ENCODE results near the gene CSNK1E.

CSNK1E gene

DNA sequence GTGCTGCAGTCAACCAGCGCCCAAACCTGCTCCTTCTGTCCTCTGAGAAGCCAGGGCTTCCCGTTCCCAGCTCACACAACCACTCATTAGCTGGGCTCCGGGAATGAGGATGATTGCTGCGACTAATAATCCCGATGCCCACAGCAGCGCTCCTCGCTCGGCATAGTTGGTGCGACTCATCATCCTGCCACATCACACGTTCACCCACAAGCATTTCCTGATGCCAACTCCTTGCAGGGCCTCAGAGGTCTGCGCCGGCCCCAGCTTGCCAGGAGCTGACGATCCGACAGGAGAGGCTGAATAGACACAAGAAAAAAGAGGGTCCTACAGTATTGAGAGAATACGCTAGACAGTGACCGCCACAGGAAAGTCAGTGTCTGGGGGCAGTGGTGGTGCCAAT, 10.6 kb upstream of the CSNK1E start:
- no peak for DNase-seq

DNA sequence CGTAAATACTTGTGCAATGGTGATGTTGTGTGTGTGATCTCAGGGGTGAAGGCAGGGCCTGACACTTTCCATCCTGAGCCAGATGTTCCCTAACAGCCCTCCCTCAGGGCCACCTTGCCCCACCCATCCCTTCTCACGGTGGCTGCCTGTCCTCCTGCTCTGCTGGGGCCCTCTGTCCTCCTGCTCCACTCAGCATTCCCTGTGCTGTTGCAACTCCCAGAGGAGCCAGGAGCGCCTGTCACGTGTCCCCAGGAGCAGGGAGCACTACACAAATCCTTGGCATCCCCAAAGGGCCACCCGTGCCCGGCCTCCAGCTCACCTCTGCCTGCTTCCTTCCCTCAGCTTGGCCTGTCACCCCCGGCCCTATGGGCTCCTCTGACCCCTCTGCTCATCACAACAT, 10.2 kb upstream of the CSNK1E start:
- no peak for DNase-seq

DNA sequence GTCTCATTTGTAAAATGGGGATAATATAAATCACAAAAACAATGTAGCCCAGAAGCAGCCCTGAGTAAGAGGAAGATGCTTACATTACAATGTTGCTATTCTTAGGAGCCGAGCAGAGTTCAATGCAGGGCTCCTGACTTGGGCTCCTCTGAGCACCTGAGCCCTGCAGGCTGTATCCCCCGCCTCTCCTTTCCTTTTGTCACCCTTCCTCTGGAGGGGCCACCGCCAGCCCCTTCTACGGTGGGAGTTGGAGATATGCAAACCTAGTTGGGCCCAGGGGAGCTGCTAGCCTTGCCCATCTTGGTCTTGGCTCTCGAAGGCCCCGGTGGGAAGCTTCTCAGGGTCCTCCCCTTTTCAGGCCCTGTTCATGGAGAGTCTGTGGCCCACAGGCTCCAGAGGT, 8.4 kb upstream of the CSNK1E start:
- no peak for DNase-seq

DNA sequence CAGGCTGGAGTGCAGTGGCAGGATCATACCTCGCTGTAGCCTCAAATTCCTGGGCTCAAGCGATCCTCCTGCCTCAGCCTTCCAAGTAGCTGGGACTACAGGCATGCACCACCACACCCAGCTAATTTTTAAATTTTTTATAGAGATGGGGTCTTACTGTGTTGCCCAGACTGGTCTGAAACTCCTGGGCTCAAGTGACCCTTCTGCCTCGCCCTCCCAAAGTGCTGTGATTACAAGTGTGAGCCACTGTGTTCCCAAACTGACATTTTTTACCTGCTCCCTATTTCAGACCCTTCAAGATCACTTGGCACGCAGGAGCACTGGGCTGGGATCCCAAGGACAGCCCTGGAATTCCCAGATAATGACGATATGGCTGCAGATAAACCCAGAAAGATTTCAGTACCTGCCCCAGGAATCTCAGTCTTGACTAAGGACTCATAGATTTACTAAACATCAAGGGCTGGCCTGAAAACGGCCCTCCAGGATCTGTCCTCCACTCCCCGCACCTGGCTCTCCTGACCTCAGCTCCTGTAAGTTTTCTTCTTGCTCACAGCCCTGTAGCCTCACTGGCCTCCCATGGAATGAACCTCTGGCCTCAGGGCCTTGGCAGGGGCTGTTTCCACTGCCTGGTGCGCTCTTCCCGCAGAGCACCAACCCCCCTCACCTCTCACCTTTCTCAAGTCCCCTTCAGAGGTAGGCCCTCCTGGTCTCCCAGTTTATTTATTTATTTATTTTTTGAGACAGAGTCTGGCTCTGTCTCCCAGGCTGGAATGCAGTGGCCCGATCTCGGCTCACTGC, 3.6 kb upstream of the CSNK1E start:
- no peak for DNase-seq

DNA sequence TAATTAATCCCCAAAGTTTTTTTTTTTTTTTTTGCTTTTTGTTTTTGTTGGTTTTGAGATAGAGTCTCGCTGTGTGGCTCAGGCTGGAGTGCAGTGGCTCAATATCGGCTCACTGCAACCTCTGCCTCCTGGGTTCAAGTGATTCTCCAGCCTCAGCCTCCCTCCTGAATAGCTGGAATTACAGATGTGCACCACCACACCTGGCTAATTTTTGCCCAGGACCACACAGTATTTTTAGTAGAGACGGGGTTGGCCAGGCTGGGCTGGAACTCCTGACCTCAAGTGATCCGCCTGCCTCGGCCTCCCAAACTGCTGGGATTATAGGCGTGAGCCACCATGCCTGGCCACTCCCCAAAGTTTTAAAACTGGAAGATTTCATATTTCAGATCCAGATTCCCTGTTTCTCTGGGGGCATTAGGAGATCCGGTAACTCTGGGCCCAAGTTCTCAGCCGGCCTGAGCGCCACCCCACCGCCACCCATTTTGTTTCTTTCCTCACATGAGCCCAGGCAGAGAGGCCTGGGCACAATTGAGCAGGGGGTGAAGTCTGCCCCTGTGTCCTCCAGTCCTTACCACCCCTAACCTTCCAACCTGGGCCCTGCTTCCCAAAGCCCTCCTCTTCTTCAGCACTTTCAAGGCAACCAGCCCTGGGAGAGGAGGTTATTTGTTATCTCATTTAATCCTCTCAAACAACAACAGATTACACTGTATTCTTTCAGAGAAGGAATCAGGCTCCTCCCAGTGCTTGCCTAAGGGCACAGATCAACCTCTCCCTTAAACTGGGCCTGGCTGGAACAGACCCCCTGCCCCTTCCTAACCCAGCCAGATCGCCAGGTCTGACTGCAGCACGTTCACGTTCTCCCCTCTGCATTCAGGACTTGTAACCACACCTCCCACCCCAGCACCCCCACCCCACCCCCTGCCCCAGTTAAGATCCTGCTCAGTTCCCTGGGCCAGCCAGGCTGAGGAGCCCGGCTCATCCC, 1.9 kb upstream of the CSNK1E start:
- no peak for DNase-seq

DNA sequence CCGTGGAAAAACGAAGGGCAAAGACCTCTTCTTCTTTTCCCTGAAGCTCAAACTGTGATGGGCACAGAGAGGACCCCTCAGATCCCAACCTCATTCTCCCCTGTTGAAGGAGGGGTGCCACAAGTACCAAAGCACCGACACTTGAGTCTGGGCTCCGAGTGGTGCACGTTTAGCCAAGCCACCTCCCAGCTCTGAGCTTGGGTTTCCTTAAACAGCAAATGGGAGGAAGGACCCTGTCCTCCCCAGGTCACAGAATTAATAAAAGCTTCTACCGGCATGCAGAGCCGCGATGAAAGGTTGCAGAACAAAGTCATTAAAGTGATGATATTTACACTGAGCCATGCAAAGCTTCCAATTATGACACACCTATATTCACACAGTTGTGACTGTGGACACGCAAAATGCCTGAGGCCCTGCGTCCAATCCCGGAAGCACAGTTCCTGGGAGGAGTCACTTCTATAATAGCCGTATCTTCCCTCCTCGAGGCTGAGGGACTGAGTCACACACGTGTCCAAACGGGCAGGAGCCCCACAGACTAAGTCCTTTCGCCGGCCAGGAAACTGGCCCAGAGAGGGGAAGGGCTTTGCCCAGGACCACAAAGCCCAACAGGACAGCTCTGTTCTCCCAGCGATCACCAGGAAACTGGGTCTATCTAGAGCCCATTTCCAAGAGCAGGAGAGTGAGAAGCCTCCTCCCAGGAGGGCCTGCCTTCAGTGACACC, 922 bp upstream of the CSNK1E start:
- DNase-seq = no peak

DNA sequence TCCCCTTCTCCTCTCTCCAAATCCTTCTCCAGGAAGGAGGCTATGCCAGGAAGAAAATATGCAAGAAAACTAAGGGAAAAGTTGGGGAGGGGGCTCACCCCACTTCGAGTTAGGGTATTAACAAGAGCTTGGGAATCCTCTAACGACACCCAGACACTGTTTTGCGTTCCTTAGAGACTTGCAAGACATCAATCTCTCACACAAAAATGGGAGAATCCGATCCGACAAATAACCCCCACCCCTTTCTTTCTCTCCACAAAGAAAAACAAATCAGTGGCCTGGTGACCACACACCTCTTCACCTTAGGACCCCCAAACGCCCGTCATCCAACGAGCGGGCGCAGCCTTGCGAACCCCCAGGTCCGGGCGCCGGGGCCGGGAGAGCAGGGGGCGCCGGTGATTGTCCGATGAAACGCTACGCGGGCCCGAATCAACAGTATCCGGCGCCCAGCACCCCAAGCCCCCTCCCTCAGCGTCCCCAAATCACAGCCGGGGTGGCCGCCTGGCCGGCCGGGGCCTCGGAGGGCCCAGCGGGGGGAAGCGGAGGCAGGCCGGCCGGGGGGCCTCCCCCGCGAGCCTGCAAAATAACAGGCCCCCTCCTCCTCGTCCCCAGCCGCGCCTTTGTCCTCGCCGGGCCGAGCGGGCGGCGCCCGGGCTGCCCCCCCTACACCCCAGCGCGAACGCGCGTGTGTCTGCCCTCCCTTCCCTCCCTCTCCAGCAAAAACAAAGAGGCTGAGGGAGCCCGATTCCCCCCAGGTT, 690 bp downstream of the CSNK1E start:
- DNase-seq = peak; percentile 44

DNA sequence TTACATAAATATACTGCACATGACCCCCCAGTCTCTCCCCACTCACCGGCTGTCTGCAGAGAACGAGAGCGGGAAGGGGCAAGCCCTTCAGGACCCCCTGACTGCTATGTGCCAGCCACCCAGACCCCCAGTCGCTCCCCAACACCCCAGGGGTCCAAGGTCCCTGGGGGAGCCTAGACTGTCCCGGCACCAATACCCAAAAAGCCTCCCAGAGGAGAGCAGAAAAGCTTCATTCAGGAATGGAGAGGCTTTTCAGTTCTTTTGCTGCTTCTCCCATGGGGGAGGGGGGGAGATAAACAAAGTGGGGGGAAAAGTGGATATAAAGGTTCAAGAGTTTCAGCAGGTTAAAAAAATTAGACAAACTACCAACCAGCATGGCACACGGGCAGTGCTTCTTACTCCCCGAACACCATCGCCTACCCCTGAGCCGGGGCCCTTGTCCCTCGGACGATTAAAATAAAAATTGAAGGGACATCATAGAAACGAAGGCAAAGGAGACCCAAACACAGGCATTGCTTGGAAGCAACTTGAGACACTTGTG, 1.3 kb downstream of the CSNK1E start:
- peak; percentile 10 for DNase-seq

DNA sequence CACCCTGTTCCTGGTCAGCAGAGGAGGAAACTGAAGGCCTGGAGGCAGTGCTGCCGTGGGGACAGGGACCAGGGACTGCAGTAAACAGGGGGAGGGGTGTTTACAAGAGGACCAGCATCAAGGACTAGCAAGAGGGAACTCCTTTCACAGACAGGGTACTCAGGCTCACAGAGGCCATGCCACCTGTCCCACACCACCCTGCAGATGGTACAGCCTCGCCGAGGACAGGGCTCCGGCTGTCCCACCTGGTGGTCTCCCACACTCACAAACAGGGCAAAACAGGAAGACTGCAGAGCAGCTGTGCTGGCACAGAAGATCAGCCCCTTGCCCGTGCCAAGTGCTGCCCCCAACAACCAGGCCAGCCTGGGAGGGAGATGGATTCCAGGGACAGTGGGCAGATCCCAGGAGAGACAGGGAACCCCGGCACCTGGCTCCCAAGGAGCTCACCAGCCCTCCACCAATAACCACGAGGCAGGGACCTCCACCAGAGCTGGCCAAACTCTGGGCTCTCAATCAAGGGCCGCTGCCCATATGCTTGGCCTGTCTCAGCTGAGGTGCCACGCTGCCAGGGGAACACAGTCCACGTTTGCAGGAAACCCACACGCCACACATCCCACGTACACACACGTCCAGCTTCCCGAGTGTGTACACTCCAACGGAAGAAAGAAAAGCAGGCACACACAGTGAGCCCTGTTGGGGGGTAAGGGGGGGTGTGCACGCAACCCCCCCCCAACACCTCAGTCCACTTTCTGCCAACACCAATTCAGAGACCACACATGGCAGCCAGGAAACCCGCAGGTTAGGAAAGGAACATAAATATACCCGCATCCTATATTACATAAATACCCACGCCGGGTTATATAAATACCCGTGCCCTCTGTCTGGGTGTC, 2.1 kb downstream of the CSNK1E start:
- DNase-seq = peak; percentile 6

DNA sequence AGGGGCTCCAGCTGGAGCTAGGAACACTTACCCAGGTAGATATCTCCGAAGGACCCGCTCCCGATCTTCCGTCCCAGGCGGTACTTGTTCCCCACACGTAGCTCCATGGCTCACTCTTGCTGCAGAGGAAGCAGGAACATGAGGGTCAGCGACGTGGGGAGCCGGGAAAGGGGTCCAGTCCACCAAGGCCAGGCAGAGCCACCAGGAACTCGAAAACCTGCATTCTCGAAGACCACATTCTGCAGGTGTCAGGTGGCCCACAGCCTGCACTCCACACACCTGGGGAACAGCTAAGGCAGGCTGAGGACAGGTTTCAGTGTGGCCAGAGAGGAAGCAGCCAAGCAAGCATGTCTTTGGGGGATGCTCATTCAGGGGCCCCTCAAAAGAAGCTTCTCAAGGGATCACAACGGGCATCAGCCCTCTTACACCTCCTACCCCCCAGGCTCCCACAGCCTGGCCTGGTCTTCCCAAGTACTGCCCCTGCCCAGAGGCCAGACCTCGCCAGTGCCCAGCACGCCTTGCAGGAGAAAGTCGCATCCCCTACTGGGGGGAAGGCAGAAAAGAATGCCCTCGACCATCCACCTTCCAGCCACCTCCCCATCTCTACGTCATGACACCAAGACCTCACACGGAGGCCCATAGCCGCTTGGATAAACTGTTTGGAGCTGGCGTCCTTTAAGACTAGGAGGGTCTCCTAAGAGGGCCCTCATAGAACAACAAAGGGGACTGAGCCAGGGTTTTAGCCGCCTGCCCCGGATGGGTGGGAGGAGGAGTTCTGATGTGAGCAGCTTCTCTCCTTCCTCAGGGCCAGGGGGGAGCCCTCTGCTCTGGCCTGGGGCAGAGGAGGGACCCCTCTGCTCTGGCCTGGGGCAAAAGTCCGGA, 2.9 kb downstream of the CSNK1E start:
- DNase-seq = no peak

DNA sequence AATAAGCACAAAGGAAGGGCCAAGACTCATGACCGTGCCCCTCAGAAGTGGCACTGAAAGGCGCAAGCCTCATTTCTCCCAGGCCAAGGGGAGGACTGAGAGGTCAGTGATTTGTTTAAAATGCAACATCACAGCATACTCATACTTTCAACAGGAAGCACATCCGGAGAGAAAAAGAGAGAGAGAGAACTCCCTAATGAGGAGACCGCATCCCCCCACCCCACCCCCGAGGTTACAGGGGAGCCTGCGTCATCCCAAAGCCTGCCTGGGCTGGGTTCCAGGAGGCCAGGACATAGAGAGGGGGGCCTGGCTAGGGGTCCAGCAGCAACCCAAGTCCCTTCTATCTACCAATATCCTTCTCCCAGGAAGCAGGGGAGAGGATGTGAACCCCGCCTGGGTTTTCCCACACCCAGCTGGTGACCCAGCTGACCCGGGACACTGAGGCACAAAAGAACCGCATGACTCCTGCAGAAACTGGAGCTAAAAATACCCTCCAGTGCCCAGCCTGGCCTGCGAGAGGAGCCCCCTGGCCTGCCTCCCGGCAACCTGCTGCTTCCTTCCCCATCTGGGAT, 3.8 kb downstream of the CSNK1E start:
- no peak for DNase-seq

DNA sequence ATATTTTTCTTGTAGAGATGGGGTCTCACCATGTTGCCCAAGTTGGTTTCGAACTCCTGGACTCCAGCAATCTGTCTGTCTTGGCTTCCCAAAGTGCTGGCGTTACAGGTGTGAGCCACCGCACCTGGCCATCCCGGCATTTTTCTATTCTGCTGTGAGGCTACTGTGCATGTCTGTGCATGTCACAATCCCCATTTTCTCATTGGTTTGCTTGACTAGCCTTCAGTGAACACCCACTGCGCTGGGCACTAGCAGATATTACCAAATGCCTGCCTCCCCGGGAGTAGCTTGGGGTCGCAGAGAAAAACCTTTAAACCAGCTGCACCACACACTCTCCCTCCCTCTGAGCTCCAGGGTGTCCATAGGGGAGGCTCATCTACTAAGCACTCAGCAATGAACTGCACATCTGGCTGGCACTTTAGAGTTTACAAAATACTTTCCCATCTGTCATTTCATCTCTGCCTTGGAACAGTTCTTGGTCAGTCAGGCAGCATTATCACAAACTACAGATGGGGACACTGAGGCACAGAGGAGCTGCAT, 4.9 kb downstream of the CSNK1E start:
- no peak for DNase-seq

DNA sequence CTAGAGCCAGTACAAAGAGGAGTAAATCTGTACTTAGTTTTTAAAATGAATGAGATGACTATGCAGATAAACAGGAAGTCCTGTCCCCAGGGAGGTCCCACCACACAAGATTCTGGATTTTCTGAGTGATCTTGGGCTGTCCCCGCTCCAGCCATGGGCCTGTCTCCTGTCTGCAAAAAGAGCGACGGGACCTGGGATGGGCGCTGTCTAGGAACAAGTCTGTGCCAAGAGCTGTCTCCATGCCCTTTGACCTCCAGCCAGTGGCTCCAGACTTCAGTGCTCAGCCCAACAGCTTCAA, 6.0 kb downstream of the CSNK1E start:
- no peak for DNase-seq

DNA sequence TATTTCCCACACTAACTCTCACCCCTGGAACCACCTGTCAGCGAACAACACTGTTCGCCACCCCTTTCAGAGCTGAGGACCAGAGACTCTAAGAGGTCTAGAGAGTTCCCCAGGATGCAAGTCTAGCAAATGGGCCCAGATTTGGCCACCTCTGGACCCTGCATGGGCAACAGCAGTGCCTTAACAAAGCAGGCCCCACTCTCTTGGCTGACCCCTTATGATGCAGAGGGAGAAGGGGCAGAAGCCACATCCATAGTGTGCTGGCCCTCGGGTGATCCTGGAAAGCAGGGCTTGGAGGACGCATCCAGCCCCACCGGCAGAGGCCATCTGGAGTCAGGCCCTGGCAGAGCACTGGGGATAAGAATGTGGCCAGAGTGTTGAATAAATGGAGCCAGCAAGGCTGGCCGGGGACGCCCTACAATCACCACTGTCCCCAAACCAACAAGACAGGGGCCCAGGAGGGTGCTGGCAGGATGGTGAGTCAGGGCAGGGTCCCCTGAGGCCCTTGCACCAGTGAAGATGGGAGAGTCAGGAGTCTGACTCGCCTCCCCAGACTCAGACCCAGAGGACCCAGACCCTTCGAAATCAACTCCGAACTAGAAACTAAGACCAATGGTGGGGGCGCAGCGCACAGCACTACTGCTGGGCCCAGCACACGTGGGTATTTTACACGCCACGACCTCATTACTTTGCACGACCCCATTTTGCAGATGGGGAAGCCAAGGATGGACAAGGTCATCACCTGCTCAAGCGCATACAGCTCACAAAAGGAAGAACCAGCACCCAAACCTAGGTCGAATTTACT, 6.5 kb downstream of the CSNK1E start:
- DNase-seq = no peak

DNA sequence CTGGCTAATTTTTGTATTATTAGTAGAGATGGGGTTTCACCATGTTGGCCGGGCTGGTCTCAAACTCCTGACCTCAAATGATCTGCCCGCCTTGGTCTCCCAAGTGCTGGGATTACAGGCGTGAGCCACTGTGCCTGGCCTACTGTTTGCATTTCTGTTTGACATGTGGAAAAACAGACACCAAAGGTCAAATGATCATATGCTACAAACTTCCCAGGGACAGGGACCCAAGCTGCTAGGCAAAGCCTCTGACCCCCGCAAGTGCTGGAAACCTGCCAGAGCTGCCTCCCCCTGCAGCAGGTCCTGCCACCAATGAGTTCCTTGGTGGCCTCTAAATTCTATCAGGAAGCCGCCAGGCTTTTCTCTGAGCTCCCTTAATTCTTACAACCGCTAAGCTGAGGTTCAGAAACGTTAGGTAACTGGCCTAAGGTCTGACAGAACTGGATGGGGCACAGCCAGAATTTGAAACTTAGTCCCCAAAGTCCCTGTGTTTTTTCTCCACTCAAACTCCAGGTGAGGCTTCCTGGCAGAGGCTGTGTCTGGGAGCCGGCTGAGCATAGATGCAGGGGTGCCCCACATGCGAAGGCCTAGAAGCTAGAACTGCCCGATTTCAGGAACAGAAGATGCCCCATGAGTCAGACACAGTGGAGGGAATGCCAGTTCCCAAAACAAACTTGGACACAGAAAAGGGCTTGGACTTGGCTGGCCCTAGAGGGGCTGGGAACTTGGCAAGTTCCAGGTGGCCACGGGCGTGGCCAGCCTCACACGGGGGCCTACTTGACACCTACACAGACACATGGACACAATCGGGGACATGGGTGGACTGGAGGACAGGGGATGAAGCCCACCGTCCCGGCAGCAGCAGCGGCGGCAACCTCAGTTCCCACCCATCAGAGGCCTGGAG, 7.4 kb downstream of the CSNK1E start:
- no peak for DNase-seq

DNA sequence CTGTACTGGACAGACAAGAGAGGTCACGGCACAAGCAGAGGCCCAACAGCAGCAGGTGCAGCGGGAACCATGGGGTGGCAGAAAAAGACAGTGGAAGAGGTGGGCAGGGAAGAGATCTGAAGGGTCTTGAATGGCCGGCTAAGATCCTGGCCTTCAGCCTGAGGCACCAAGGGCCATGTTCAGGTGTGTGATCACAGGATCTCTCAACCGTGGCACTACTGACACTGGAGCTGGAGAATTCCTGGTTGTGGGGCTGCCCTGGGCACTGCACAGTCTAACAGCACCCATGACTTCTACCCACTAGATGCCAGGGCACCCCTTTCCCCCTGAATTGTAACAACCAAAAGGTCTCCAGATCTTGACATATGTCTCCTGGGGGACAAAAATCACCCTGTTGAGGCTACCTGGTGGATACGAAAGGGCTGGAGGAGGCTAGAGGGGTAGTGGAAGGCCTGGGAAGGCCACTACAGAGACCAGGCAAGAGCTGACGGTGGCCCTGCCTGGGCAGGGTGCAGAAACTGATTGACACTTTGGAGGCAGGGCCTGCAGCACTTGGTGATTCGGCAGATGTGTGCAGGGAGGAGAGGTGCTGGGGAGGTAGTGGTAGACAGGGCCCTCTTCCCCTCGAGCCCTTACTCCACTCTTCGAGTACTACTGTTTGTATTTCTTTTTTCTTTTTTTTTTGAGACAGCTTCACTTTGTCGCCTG, 8.3 kb downstream of the CSNK1E start:
- DNase-seq = no peak
